ENCODE data around the gene WWP2. TPM values are rescaled to one million over a fixed set of nuclear protein-coding genes. Genes with fewer than 3 reads are reported as not detected.

The WWP2 gene
- total RNA-seq, 1 donor from 2014 or later, result 16.9 TPM

- DNase-seq (ENCODE audit: low read depth in 2 of 2), result no peak
These were observed 127.3 kb downstream of the WWP2 start for GRCh38 chr16:69889295-69889964.

- peak; percentile 75 to 83 for DNase-seq (ENCODE audit: low read depth in 2 of 2)
These were observed 128.2 kb downstream of the WWP2 start for GRCh38 chr16:69890114-69890891.

GRCh38 chr16:69890892-69891282, 128.8 kb downstream of the WWP2 start:
- DNase-seq (ENCODE audit: low read depth in 2 of 2), result no peak

- DNase-seq (ENCODE audit: low read depth in 2 of 2), result no peak
These were observed 130.2 kb downstream of the WWP2 start for GRCh38 chr16:69892378-69892777.

- DNase-seq (ENCODE audit: low read depth in 2 of 2), result no peak
These were observed 131.0 kb downstream of the WWP2 start for GRCh38 chr16:69893106-69893505.

GRCh38 chr16:69894676-69895075, 132.5 kb downstream of the WWP2 start:
- DNase-seq (ENCODE audit: low read depth in 2 of 2), result no peak

GRCh38 chr16:69903865-69904415, 141.8 kb downstream of the WWP2 start:
- DNase-seq (ENCODE audit: low read depth in 2 of 2), result no peak

GRCh38 chr16:69904495-69905170, 142.5 kb downstream of the WWP2 start:
- no peak for DNase-seq (ENCODE audit: low read depth in 2 of 2)

- no peak for DNase-seq (ENCODE audit: low read depth in 2 of 2)
These were observed 143.0 kb downstream of the WWP2 start for GRCh38 chr16:69905171-69905555.

- no peak for DNase-seq (ENCODE audit: low read depth in 2 of 2)
These were observed 144.8 kb downstream of the WWP2 start for GRCh38 chr16:69906838-69907401.

GRCh38 chr16:69909043-69909442, 146.9 kb downstream of the WWP2 start:
- no peak for DNase-seq (ENCODE audit: low read depth in 2 of 2)

- no peak for DNase-seq (ENCODE audit: low read depth in 2 of 2)
These were observed 147.6 kb downstream of the WWP2 start for GRCh38 chr16:69909760-69910159.

- no peak for DNase-seq (ENCODE audit: low read depth in 2 of 2)
These were observed 148.8 kb downstream of the WWP2 start for GRCh38 chr16:69910964-69911363.

GRCh38 chr16:69916462-69916861, 154.3 kb downstream of the WWP2 start:
- no peak for DNase-seq (ENCODE audit: low read depth in 2 of 2)

GRCh38 chr16:69917311-69917710, 155.2 kb downstream of the WWP2 start:
- DNase-seq (ENCODE audit: low read depth in 2 of 2), result no peak

- DNase-seq (ENCODE audit: low read depth in 2 of 2), result peak; percentile 29 to 76
These were observed 155.6 kb downstream of the WWP2 start for GRCh38 chr16:69917739-69918138.

- no peak for DNase-seq (ENCODE audit: low read depth in 2 of 2)
These were observed 156.1 kb downstream of the WWP2 start for GRCh38 chr16:69918241-69918640.

GRCh38 chr16:69921127-69921526, 159.0 kb downstream of the WWP2 start:
- no peak for DNase-seq (ENCODE audit: low read depth in 2 of 2)

GRCh38 chr16:69922200-69922599, 160.1 kb downstream of the WWP2 start:
- no peak for DNase-seq (ENCODE audit: low read depth in 2 of 2)

- DNase-seq (ENCODE audit: low read depth in 2 of 2), result no peak
These were observed 162.1 kb downstream of the WWP2 start for GRCh38 chr16:69924041-69924775.

GRCh38 chr16:69924777-69925191, 162.7 kb downstream of the WWP2 start:
- peak in 1 of 2 donors; percentile 44 for DNase-seq (ENCODE audit: low read depth in 2 of 2)

All from dermis microvascular lymphatic vessel endothelial cell (primary cell).